Ureter (tissue), 1 donor: ENCODE results near the gene TCTN2. TPM values are rescaled to one million over a fixed set of nuclear protein-coding genes. Genes with fewer than 3 reads are reported as not detected.

Experiments used
- DNase-seq: peaks from one replicate; pipeline ENCODE4 v3.0.0-alpha.2; 2020; ENCODE audit warnings: low spot score
- total RNA-seq: library from RNA; stranded (reverse); gene quantifications from one replicate; pipeline ENCODE4 v1.2.4, GENCODE V29; 2023
- donor health status: DM: yes; HTN: yes; CAD: no.

Gene TCTN2
- 16.8 TPM for total RNA-seq

- DNase-seq = peak; percentile 94
These were observed at the start of gene TCTN2 for GRCh38 chr12:123670882-123671728. TSS of gene TCTN2 (plus strand) at chr12:123671113. CDS start at chr12:123671241, 128 bp downstream.

GRCh38 chr12:123621619-123622530, 49.0 kb upstream of the TCTN2 start:
- no peak for DNase-seq

DNA sequence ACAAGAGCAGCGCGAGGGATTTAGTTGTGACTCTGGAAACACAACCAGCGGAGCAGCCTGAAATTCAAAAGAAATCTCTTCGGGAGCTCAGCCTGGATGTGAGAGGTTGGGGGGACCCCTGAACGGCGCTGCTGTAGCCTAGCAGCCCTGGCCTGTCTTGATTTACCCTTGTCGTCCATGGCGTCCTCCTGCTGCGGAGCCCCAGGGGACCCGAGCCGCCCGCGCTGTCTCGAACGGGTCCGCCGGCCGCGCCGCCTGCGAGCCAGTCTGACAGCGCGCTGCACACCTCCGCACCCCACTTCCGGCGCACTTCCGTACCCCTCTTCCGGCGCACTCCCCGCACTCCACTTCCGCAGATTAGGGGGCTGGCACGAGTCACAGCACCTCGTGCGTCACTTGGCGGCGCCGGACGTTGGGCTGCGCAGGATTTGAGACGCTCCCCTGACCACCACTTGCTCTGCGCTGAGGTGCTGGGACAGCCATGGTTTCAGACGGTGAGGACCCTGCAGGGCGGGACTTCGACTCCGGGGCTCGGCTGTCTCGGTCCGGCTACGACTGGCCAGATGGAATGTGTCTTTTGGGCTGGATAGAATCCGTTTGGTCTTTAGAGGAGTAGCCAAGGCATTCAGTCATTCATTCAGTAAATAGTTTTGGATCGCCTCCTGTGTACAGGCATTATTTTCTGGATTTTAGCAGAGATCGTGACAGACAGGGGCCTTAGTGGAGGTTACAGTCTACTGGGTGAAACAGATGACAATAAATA, 37.4 kb upstream of the TCTN2 start, which contains the start of the genes EIF2B1 and GTF2H3:
EIF2B1 (minus strand) TSS at position 308 of the 763 bp plus-strand sequence; CDS start at position 179, 129 bp downstream.
GTF2H3 (plus strand) TSS at position 451 of the 763 bp plus-strand sequence; CDS start at position 482, 31 bp downstream.
- peak; percentile 97 for DNase-seq

- no peak for DNase-seq
These were observed 36.8 kb upstream of the TCTN2 start for GRCh38 chr12:123634142-123634561.

GRCh38 chr12:123643911-123644310, 27.0 kb upstream of the TCTN2 start:
- DNase-seq = no peak

- DNase-seq = no peak
These were observed 25.5 kb upstream of the TCTN2 start for GRCh38 chr12:123645380-123645779.

DNA sequence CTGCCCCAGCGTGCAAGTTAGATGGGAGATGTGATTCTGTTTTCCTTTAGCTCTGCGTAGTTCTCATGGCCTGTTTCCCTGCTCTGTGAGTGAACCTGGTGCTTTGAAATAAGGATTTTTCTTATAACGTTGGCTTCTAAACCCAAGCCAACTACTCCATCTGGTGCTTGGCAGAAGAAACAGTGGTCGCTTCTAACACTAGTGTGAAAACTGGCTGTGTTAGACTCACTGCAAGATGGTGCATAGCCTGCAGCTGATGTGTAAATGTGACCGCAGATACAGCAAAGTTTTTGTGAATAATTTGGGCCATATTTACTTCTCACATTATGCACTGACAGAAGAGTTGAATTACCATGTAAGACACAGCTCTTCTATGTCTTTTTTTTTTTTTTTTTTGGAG, 25.0 kb upstream of the TCTN2 start:
- no peak for DNase-seq

DNA sequence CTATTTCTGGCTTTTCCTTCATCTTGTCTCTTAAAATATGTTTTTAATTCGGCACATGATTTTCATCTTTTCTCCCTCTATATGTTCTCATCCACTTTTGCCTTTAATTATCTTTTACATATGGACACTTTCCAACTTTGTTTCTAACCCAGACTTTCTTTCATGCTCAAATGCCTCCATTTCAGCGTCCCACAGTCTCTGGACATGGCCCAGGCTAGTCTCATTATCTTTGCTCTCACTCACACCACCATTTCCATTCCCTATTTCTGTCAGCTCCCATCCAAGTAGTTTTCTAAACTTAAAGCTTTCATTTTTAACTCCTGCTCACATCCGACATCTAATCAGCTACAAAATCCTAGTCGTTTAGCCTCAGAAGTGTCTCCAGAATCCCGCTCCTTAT, 22.5 kb upstream of the TCTN2 start:
- DNase-seq = no peak

DNA sequence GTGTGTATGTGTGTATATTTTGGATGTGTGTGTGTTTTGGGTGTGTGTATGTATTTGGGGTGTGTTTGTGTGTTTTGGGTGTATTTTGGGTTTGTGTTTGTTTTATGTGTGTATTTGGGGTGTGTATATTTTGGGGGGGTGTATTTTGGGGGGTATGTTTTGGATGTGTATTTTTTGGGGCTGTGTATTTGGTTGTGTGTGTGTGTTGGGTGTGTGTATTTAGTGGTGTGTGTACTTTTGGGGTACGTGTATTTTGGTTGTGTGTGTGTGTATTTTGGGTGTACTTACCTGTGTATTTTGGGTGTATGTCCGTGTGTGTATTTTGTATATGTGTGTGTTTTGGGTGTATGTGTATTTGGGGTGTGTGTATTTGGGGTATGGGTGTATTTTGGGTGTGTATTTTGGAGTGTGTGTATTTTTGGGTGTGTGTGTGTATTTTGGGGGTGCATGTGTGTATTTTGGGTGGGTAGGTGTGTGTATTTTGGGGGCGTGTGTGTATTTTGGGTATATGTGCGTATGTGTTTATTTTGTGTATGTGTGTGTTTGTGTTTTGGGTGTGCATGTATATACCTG, 16.7 kb upstream of the TCTN2 start:
- no peak for DNase-seq

- no peak for DNase-seq
These were observed 15.5 kb upstream of the TCTN2 start for GRCh38 chr12:123655420-123655819.

- DNase-seq = no peak
These were observed 14.5 kb upstream of the TCTN2 start for GRCh38 chr12:123656392-123656791.

DNA sequence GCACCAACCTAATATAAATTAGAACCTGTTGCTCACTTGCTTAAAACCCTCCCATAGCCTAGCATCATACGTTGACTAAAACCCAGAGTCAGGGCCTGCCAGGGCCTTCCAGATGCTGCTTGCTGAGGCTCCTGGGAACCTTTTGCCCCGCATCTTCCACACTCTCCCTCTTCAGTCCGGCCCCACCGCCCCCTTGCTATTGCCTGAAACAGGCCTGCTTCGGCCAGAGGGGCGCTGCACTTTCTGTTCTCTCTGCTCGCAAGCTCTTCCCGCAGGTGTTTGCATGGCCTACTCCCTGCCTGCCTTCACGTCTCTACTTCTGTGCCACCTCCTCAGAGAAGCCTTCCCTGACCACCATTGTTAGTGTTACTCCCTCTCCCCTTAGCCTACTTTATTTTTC, 13.7 kb upstream of the TCTN2 start:
- no peak for DNase-seq

DNA sequence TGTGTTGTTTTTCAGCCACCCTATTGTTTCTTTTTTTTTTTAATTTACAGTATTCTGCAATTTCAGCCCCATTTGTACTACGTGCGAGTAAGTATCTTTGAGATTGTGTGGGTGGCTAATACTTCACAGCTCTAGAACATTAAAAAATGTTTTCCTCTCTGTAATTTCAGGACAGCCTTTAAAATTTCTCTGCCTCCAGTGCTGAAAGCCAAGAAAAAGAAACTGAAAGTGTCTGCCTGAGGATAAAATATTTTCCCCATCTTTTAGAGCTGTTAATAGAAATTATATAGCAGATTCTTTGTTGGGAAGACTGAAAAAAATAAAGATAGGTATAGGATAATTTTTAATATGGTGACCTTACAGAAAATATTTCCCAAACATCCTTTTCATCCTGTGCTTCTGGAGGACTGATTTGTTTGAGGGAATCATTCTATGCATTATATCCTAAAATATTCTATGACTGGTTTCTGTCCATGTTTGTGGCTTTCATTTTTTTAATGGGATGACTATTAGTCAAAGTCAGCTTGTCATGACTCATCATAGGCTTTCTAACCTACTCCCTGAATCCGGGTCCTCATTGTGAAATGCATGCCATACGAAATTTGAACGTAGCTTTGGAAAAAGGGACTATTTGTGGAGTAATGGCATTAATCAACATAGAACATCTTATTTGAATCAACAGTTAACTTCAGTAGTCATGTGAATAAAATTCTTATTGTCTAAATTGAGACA, 10.8 kb upstream of the TCTN2 start:
- no peak for DNase-seq

GRCh38 chr12:123667771-123668170, 3.1 kb upstream of the TCTN2 start:
- DNase-seq = no peak

DNA sequence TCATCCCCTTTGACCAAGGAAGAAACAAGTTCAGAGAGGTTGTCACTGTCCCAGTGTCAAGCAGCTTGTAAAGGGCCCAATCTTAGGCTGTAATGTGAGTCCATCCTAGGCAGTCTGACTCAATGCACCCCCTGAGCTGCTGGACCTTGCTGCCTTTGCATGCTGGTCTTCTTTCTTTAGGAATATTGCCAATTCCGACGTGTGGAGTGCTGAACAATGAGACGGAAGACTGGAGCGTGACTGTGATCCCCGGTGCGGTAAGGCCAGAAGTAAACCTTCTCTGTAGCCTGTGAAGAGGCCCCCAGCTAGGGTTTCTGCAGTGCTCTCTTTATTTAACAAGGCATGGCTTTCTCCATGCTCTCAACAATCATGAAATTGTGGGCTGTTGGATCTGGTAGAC, 963 bp downstream of the TCTN2 start:
- DNase-seq = no peak

DNA sequence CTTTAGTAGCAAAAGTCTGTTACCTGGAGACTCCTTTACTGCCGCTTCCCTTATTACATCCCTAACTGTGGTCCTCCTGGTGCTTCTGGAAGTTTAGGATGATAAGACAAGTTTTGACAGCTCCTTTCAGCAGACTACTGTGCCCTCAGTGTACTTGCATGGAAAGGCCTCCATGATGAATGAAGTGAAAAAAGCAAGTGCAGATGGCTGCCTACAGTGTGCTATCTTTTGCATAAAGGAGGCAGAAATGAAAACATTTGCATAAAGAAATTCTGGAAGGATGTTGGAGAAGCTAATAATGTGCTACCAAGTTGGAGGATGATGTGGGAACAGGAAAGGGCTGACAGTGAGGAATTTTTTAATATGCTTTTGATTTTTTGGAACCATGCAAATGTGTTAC, 4.5 kb downstream of the TCTN2 start:
- no peak for DNase-seq

DNA sequence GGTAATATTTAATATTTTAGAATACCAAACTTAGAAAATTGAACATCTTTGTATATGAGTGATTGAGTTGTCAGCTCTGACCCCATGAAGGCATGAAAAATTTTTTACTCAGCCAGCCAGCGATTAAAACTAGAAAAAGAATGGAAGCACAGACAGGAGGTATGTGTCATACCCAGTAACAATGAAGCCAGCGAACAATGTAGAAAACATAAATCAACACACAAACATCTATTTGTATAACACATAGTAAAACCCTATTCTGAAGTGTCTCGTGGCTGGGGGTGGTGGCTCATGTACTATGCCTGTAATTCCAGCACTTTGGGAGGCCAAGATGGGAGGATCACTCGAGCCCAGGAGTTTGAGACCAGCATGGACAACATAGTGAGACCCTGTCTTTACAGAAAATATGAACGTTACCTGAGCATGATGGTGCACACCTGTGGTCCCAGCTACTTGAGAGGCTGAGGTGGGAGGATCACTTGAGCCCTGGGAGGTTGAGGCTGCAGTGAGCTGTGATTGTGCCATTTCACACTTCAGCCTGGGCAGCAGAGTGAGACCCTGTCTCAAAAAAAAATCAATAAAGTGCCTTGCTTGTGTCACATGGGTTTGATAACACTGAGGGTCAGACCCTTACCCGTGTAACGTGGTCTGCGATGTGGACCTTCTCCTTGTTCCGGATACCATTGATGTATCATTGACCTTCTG, 5.9 kb downstream of the TCTN2 start:
- no peak for DNase-seq

DNA sequence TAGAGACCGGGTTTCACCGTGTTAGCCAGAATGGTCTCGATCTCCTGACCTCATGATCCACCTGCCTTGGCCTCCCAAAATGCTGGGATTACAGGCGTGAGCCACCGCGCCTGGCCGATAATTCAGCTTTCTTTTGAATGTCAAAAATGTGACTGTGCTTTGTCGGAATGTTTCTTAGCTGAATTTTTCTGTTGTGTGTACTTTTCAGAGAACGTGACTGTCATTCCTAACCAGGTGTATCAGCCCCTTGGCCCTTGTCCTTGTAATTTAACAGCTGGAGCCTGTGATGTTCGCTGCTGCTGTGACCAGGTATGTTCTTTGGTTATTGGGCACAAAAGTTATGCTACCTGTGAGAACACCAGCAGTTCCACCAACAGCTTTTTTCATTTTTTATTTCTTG, 8.1 kb downstream of the TCTN2 start:
- no peak for DNase-seq

GRCh38 chr12:123681605-123682004, 10.7 kb downstream of the TCTN2 start:
- DNase-seq = no peak

GRCh38 chr12:123683964-123684363, 13.1 kb downstream of the TCTN2 start:
- no peak for DNase-seq
